Hepatocyte (in vitro differentiated cells): ENCODE measurements around the gene HIPK4.

Experiments
- CTCF ChIP-seq: fragments of 200-600 bp; sonication (generic); IDR thresholded peaks from 2 replicates; pipeline ENCODE4 v1.5.1; 2016; ENCODE audit warnings: antibody characterized with exemption, mild to moderate bottlenecking; ENCODE audit not compliant: poor library complexity
- EZH2 ChIP-seq: fragments of 200-600 bp; sonication (generic); IDR thresholded peaks from 2 replicates; pipeline ENCODE4 v1.6.1; 2016; ENCODE audit warnings: antibody characterized with exemption, mild to moderate bottlenecking, borderline replicate concordance

DNA sequence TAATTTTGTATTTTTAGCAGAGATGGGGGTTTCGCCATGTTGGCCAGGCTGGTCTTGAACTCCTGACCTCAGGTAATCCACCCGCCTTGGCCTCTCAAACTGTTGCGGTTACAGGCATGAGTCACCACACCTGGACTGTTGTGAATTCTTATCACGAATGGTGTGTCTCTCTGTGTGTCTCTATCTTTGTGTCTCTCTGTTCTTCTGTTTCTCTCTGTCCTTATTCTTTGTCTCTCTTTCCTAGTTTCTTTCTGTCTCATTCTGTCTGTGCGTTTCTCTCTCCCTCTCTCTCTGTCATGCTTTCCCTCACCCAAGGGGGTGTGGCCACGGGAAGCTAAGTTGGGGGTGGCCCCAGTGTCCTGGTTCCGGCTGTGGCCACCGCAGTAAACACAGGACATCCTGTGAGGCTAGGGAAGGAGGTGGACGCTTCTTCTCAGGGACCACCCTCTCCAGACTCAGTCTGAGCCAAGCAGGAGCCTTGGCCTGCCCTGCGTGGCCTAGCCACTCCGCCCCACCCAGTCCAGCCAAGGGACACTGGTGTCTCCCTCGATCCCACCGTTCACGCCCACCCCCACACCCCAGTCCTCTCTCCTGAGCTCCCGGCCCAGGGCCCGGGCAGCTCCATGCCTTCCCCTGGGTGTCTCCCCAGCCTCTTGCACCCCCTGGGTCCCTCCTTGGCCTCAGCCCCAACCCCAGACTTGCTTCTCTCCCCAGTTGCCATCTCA is 27.1 kb upstream of the HIPK4 start:
- no peak for TF ChIP-seq CTCF
- TF ChIP-seq EZH2, result no peak
